ENCODE measurements around the gene TSHZ2.

DNA sequence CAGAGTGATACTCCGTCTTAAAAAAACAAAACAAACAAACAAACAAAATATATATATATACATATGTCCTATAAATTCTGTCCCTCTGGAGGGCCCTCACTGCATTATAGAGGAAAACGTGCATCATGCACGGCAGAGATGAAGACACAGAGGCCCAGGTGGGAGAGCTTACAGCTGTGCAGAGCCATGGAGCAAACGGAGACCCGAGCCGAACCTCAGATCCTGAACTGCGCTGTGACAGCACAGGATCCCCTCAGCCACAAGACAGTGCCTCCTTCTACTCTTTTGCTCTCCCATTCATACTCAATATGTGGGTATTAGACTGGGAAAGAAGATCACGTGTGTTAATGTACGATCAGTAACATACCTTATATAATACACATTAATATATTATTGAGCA lies 539.9 kb downstream of the TSHZ2 start:
- TF ChIP-seq POLR2AphosphoS5 (IDR thresholded peaks at IDR 0.05) (no peak), RAD21 (conservative IDR thresholded peaks at IDR 0.05) (no peak), EZH2 (IDR thresholded peaks at IDR 0.05; ENCODE audit: borderline replicate concordance, insufficient read depth, low read length, poor library complexity, severe bottlenecking) (no peak), EP300 (conservative IDR thresholded peaks at IDR 0.05; ENCODE audit: poor library complexity, severe bottlenecking) (no peak)
- TF ChIP-seq, protein P1, sequence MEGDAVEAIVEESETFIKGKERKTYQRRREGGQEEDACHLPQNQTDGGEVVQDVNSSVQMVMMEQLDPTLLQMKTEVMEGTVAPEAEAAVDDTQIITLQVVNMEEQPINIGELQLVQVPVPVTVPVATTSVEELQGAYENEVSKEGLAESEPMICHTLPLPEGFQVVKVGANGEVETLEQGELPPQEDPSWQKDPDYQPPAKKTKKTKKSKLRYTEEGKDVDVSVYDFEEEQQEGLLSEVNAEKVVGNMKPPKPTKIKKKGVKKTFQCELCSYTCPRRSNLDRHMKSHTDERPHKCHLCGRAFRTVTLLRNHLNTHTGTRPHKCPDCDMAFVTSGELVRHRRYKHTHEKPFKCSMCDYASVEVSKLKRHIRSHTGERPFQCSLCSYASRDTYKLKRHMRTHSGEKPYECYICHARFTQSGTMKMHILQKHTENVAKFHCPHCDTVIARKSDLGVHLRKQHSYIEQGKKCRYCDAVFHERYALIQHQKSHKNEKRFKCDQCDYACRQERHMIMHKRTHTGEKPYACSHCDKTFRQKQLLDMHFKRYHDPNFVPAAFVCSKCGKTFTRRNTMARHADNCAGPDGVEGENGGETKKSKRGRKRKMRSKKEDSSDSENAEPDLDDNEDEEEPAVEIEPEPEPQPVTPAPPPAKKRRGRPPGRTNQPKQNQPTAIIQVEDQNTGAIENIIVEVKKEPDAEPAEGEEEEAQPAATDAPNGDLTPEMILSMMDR (IDR thresholded peaks at IDR 0.05; ENCODE audit: poor library complexity, severe bottlenecking): no peak
